GM18498 (cell line): ENCODE data around the gene MYH1.

ENCODE experiments used
- ATAC-seq: cut with Tn5 transposase; IDR thresholded peaks from one replicate; pipeline ENCODE4 v1.9.1; 2021; ENCODE audit warnings: mild to moderate bottlenecking, moderate library complexity; ENCODE audit not compliant: unreplicated experiment

MYH1 gene

DNA sequence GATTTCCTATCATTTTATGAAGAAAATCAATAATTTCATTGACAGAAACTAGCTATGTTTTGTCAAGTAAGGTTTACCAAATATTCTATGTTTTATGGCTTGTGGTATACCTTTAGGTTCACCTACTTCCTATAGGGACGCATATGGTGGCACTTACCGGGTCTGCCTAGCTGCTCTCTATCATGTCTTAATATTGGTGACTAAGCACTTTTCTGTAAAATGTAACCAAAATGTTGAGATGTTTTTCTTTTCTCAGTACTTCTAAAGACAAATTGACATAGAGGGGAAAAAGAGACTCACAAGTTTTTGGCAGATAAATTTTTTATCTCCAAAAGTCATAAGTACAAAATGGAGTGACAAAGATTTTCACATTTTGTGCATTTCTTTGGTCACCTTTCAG, 26.3 kb downstream of the MYH1 start:
- no peak for ATAC-seq

DNA sequence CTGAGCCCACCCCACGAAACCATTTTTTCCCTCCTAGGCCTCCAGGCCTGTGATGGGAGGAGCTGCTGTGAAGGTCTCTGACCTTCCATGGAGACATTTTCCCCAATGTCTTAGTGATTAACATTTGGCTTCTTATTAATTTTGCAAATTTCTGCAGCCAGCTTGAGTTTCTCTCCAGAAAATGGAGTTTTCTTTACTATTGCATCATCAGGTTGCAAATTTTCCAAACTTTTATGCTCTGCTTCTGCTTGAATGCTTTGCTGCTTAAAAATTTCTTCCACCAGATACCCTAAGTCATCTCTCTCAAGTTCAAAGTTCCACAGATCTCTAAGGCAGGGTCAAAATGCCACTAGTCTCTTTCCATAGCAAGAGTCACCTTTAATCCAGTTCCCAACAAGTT, 36.1 kb downstream of the MYH1 start:
- ATAC-seq: no peak

DNA sequence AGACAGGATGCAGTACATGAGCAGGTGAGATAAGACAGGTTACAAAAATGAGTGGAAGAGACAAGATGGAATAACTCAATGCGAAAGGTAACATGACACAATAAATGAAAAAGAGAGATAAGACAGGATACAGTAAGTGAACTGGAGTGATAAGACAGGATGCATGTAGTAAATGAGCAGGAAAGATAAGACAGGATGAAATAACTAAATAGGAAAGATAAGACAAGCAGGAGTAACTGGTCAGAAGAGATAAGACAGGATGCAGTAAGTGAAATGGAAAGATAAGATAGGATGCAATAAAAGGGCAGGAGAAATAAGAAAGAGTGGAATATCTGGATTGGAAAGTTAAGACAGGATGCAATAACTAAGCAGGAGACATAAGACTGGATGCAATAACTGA, 40.6 kb downstream of the MYH1 start:
- no peak for ATAC-seq

DNA sequence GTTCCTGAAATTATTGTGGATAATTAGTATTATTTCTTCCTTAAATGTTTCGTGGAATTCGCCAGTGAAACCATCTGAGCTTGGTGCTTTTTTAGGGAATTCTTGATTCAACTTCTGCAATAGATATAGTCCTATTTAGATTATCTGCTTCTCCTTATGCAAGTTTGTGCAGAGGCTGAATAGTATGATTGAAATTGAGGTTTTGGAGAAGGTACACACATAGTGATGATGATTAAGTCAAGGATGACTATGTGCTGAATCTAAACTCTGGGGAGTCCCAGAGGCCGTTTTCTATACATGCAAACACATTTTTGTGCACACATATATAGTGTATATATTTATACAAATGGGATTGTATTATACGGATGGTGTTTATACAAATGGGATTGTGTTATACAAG, 43.8 kb downstream of the MYH1 start:
- no peak for ATAC-seq

DNA sequence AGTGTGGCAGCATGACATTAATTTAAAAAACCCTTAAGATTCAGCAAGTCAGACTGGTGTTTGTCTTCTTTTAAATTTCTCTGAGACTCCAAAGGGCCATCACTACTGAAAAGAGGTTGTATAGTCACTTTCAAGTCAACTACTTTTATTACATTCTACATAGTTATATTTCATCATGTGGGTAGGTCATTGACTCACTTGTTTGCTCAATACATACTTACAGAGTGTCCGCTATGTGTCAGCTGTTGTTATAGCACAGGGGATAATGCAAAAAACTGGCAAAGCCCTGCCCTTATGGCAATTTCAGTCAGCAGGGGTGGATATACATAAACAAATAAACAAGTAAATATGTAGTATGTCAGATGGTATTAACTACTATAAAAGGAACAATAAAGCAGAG, 46.5 kb downstream of the MYH1 start:
- ATAC-seq: no peak

DNA sequence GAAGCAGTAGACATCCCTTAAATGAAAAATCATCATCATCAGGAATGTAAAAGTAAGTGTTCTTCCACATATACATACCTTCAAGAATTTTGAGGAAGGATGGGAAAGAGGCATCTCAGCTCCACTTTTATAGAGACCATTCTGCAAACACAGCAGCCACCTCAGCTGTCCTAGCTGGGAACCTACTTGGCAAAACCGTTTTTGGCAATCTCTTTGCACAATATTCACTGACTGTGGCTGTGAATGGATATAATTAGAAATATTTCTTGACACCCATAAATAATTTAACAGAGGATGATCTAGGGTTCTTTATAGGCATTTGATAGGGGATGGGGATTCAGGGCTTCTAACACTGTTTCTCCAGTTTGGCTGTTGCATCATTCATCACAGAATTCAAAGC, 48.9 kb downstream of the MYH1 start, which contains the start of gene MYH4:
Gene MYH4 (minus strand): TSS at position 101 of the 400 bp plus-strand sequence. CDS start 2,814 bp downstream, outside the sequence.
- ATAC-seq: no peak

DNA sequence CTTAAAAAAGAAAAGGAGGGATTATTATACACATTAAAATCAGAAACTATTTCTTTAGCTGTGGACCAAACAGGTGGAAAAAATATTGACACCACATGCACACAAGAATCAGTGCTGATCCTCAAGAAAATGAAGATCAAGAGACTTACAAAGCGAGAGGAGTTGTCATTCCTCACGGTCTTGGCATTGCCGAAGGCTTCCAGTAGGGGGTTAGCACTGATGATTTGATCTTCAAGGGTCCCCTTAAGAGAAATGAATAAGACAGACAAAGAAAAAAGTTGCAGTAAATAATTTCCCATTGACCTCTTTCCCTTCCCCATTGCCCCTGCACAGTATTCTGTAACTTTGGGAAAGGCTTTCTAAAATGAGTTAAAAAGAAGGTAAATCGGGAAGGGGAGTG, 54.9 kb downstream of the MYH1 start:
- ATAC-seq: no peak

DNA sequence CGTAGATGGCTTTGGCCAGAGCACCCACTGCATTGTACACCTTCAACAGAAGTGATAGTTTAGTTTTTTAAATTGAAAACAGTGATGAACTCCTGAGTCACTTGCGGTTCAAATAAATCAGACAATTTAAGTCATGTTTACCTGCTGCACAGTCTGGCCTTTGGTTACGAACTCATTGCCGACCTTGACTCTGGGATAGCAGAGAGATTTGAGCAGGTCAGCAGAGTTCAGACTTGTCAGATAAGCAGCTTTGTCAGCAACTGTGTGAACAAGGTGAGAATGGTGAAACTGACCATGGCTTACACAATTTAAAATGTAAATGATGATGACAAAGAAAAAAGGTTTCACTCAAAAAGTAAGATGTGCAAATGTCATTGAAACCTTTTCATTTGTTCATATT, 58.3 kb downstream of the MYH1 start:
- ATAC-seq: no peak

DNA sequence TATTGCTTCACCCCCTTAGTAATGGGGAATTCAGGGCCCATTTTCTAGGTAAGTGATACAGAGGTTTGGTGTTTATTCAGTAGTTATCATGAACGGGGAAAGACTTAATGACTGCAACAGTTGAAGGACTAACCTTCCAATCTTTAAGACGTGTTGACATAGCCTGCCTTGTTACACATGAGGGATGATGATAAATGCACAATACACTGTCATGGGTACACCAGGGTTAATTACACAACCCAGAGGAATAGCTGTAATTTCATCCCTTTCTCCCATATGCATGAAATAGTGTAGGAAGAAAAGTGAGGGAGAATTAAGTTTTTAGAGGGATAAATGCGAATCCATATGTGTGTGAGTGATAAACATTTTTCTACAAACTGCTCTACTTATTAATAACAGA, 59.6 kb downstream of the MYH1 start:
- ATAC-seq: no peak

DNA sequence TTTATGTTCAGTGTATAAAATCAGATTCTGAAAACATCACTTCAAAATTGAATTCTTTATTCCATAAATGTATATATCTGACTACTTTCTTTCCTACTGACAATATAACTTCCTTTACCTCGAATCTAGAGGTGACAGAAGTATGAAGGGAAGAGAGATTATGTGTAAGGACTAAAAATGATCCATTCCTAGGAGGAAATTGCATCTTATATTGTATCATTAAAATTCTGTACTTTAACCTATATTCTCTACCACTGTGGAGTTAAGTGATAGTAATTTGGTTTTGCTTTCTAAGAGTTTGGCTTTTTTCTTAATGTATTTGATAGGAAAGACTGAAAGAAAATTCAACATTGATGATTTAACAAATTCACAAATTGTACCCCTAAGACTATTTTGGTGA, 60.4 kb downstream of the MYH1 start:
- ATAC-seq: no peak

DNA sequence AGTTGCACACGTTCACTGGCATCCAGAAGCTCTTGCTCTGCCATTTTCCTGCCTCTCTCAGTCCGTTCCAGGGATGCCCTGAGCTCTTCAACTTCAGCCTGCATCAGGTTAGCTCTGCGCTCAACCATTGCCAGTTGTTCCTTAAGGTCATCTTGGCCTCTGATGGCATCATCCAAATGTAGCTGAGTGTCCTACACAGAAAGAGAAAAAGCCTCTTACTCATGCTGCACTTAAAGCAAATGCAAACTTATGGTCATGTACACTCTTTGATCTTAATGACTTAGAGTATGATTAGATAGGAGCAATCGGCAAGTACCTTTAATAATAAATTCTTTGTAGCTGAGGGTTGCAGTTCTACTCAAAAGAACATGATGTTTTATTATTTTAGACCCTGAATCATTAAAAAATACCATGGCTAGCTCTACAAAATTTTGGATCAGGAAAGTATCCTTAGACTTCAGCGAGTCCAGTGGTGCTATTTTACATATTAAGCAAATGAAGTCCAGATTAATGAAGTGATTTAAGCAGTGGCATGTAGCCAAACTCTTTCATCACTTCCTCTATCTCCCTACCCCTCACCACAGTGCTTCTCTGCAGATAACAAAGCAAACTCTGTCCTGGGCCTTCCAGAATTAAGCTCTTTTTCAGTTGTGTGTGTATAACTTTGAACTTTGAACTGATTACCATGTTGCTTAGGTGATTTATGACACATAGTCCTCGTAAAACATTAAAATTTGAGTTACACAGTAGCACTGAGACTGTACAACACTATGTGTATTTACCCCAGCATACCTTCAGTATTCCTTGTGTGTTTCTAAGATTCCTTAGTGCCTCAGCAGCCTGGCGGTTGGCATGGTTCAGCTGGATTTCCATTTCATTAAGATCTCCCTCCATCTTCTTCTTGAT, 71.1 kb downstream of the MYH1 start:
- no peak for ATAC-seq
